ENCODE measurements around the gene OLFM1. TPM values are rescaled to one million over a fixed set of nuclear protein-coding genes. Genes with fewer than 3 reads are reported as not detected.

OLFM1 gene
- total RNA-seq, 4 donors from 2014 or later = 12.1 to 31.4 (median 23.2) TPM

DNA sequence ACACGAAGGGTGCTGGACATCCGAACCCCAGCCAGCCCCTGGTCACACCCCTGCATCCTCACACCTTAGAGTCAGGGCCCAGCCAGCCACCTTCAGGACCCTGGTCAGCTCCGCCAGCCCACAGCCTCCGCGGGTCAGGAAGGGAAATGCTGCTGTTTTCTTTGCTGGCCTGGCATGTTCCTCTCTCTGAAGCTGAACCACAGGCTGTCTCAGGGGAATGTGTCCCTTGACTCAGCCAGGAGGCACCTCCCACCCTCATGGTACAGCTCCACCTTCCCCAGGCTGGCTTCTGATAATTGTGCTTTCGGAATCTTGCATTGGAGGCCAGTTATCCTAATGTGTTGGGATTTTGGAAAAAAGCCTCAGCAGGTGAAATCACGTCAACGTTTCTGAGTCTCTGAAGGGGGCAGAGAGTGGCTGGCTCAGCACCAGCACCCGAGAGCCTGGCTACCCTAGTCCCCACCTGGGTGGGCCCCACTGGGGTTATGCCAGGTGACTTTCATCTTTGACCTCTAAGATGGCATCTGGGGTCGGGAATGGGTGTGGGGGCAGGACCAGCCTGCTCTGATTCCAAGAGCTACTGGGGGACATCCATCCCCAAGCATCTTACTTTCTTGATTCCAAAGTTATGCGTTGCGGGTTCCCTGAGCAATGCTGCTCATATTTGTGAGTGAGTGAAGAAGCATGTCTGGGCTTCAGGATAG lies 9.8 kb upstream of the OLFM1 start:
- TF ChIP-seq, protein P1, sequence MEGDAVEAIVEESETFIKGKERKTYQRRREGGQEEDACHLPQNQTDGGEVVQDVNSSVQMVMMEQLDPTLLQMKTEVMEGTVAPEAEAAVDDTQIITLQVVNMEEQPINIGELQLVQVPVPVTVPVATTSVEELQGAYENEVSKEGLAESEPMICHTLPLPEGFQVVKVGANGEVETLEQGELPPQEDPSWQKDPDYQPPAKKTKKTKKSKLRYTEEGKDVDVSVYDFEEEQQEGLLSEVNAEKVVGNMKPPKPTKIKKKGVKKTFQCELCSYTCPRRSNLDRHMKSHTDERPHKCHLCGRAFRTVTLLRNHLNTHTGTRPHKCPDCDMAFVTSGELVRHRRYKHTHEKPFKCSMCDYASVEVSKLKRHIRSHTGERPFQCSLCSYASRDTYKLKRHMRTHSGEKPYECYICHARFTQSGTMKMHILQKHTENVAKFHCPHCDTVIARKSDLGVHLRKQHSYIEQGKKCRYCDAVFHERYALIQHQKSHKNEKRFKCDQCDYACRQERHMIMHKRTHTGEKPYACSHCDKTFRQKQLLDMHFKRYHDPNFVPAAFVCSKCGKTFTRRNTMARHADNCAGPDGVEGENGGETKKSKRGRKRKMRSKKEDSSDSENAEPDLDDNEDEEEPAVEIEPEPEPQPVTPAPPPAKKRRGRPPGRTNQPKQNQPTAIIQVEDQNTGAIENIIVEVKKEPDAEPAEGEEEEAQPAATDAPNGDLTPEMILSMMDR (IDR thresholded peaks at IDR 0.05) = no peak
- no peak for DNase-seq (ENCODE audit: low spot score)
- ATAC-seq (ENCODE audit: low FRiP score) = no peak

DNA sequence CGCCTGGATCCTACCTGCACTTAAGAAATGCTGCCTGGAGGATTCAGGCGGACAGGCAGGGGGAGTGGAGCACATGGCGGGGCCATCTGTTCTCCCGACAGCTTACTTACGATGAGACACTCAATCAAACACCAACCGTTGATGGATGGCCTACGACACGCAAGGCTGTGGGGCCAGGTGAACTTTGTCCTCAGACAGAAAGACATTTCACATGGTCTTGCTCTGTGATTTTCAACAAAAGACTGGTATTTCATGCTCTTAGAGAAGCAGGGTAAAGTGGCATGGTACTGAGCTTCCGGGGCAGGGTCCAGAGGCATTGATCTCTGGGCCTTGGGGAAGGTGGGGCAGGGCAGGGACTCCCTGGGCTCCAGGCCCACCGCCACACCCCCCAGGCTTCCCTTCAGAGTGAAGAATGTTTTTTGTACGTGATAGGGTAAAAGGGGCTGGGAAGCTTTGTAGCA lies 9.1 kb upstream of the OLFM1 start:
- no peak for ATAC-seq (ENCODE audit: low FRiP score)
- no peak for DNase-seq (ENCODE audit: low spot score)
- TF ChIP-seq, protein P1 (IDR thresholded peaks at IDR 0.05) = no peak

DNA sequence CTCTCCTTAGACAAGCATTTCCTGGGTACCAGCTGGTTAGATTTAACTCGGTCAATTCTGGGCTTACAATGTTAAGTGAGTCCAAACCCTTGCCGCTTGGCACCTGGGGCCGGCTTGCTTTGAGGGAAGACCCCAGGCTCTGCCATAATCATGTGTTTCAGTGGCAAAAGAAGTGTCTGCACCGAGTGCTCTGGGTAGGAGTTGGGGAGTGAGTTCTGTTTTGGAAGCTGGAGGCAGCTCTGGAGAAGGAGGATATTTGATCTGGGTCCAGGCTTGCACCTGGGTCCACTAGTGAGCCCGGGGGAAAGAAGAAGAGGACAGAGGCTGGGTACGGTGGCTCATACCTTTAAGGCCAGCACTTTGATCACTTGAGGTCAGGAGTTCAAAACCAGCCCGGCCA lies 8.4 kb upstream of the OLFM1 start:
- ATAC-seq (ENCODE audit: low FRiP score) = no peak
- no peak for DNase-seq (ENCODE audit: low spot score)
- TF ChIP-seq, protein P1 (IDR thresholded peaks at IDR 0.05) = no peak

DNA sequence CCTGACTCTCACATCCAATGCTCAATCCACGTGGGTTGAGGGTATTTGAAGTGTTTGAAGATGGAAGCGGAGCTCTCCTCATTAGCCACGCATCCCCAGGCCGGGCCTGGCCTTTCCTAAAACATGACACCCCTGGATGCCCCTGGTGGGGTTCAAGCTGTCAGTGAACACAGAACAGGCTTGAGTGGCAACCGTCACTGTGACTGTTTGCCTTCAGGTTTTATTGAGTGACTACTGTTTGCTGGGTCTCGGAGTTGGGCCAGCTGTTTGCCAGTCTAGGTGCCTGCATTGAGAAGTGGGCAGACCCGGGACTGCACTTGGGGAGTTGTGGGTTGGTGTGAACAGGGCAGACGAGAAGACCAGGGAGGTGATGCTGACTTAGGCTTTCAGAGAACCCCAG lies 7.8 kb upstream of the OLFM1 start:
- ATAC-seq (ENCODE audit: low FRiP score) = no peak
- TF ChIP-seq, protein P1 (IDR thresholded peaks at IDR 0.05) = no peak
- DNase-seq (ENCODE audit: low spot score) = no peak

DNA sequence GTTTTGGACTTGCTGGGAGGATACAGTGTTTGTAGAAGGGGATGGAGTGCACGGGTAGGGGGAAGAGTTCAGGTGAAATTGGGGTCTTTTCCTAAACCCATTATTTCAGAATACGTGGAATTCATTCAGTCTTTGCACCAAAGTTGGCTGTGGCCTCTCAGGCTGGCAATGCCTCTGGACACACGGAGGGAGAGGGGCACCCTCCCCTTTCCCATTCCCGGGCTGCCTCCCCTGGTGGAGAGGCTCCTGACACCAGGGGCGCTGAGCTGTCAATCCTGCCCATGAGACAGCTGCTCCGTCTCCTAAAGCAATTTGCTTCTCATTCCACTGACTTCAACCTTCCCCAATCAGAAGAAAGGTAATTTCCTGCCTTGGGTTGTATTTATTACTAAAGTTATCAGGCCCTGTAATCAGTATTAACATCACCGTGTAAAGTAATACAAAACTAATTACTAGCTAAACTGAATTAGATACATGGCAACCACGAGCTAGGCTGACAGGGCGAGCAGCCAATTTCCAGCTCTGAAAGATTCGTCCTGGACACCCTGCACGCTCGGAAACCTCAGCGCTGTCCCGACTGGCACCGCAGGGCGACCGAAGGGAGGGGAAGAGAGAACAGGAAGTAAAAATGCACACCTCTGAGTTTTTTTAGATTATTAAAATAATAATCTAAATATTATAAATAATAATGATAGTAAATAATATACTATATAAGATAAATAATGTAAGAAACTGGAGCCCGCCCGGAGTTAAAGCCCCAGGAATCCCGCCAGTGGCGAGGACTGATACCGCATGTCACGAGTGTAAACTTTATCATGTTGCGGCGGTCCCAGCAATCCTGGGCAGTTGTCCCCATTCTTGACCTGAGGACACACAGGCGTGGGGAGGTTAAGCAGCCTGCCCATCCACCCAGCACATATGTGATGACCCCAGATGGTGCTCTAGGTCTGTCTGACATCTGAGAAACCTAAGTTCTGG lies 6.9 kb upstream of the OLFM1 start:
- no peak for ATAC-seq (ENCODE audit: low FRiP score)
- no peak for DNase-seq (ENCODE audit: low spot score)
- TF ChIP-seq, protein P1 (IDR thresholded peaks at IDR 0.05) = no peak

DNA sequence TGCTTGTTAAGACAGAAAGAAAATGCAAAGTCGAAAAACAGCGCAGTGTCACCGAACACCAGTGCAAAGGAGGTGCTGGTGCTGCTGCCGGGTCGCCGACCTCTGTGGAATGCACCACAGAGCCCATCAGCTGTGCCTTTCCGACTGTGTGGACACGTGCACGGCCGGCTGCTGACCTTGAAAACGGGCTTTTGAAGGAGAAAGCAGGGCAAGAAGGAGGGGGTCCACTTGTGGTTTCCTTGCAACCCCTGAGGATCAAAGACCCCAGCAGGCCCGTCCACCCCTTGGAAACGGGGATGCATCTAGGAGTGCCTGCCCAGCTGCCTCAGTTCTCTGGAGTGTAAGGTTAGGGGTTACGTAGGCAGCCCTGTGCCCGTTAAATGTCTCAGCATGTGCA lies 6.2 kb upstream of the OLFM1 start:
- DNase-seq (ENCODE audit: low spot score) = no peak
- ATAC-seq (ENCODE audit: low FRiP score) = no peak
- TF ChIP-seq, protein P1 (IDR thresholded peaks at IDR 0.05) = no peak
